OCI-M2 (cell line): Measurements from ENCODE around the gene AIP.
"Not testable (repeated sequence)": the region's sequence is repeated elsewhere in the genome, so short reads cannot be mapped to it uniquely, and the experiment has no call there.

ENCODE experiments used
- DNase-seq: peaks from one replicate; lab custom pipeline; 2025; ENCODE audit not compliant: unreplicated experiment; lab: John Stamatoyannopoulos, UW

The AIP gene

DNA sequence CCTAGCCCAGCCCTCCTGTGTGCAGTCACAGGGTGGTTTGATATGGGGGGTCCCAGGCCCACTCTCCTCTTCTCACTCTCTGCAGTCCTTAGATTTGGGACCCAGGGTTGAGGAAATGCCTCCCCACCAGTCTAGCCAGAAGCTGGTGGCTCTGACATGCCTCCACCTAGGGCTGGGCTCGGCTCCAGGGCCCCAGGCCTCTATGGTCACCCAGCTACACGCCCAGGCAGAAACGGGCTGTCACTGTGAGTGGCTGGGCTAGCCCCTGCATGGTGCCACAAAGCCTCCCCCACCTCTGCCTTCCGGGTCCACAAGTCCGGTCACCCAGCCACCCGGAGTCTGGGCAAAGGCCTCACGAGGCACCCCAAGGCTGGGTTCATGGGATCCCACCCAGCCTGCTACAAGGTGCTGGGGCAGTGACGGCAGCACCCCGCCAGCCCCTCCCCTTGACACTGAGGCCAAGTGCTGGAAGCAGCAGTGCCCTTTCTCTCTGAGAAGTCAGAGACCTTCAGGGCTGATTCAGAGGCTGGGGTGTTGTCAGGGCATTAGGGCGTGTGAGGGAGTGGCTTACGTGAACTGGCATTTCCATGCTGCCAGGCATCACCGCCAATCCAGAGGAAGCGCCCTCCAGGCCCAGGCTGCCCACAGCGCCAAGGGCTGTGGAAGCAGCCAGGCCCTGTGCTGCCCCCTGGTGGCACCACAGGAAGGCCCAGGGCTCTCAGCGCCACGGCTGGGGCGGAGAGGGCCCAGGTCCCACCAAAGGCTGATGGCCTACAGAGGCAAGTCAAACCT is 23.0 kb downstream of the AIP start:
- DNase-seq: peak; percentile 29

DNA sequence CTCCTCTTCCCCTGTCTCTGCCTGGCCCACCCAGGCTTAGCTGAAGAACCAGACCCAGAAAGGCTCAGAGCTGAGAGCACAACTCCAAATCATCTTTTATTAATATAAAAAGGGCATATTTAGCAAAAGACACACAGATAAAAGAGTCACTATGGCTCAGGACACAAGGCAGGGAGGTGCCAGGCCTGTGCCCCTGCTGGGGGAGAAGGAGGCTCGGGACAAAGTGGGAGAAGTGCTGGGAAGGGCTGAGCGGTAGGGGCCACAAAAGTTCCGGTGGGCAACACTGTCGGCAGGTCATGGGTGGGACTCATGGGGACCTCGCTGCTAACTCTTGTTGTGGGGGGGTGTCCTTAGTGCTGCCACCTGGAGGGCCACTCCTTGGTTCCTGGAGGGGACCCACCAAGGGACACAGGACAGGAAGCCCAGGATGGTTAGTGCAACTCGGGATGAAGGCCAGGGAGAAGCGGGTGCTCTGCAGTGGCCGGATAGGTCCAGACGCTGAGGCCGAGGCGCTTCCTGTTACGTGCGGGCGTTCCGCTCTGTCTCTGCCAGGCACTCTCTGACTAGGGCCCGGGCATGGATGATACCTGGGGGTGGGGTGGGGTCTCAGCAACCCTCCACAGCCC is 23.7 kb downstream of the AIP start:
- no peak for DNase-seq

DNA sequence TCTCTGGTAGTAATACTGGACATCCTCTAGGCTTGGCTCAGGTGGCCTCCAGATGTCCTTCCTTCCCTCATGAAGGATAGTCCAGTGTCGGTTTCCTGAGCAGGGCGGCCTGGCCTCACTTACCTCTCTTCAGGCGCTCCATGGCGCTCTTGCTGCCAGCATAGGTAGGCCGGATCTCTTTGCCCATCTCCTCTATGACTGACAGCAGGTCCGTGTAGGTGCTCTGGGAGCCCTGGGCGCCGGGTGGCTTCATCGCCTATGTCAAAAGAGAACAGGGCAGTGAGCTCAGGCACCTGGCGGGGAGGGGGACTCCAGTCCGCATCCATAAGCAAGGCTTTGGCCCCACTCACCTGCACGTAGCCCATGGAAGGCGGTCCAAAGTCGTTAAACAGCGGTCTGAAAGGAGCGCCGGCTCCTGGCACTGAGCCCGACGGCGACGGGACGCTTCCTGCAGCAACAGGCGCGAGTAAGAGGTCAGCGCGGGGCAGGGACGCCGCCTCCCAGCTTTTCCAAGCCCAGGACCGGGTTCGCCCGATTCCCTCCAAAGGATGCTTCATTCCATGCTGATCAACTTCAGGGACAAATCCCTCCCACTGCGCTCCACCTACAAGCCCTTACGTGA is 24.5 kb downstream of the AIP start:
- DNase-seq: no peak

- peak; percentile 88 for DNase-seq
Measured at GRCh38 chr11:67507864-67508485, 25.1 kb downstream of the AIP start, which contains the start of gene CDK2AP2. Gene CDK2AP2 (minus strand): TSS chr11:67508162. CDS start chr11:67508082, 80 bp downstream.

DNA sequence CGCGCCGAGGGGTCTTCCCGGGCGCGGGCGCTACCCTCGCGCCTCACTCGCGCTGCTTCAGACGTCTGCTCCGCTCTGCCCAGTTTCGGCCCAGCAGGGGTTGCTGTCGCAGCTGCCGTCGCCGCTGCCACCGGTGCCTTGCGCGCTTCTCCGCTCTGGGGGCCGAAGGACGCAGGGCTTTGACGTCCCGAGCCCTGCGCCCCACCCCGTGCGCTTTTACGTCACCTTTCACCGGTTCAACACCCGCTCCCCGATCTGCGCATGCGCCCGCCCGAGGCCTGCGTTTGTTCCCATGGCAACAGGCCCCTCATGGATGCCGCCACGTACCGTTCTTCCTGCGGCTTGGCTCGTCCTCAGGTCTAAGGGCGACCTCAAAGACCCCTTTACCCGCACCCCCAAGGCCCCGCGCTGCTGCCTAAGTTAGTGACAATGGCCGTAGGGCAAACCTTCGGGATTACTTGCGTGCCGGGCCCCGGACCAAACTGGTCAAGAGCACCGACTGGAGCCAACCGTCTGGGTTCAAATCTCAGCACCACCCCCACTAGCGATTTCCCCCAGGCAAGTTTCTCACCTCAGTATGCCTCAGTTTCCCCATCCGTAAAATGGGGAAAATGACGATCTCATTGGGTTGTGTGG is 25.8 kb downstream of the AIP start:
- peak; percentile 47 for DNase-seq

DNA sequence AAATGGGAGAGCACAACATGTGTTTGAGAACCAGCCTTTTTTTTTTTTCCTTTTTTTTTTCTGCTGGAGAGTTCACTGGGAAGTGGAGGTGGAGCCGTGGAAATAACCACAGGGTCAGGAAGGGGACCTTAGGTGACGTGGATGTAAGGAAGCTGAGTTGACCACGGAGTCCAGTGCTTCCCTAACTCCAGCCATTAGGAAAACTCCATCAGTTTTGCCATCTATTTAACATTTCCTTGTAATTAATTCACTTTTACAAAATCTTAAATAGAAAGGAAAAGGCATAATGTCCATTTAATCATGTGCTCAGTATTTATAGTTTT is 27.2 kb downstream of the AIP start:
- DNase-seq: no peak

- DNase-seq: not testable (repeated sequence)
Measured at GRCh38 chr11:67511558-67511957, 28.7 kb downstream of the AIP start.

- no peak for DNase-seq
Measured at GRCh38 chr11:67514116-67514515, 31.3 kb downstream of the AIP start.

DNA sequence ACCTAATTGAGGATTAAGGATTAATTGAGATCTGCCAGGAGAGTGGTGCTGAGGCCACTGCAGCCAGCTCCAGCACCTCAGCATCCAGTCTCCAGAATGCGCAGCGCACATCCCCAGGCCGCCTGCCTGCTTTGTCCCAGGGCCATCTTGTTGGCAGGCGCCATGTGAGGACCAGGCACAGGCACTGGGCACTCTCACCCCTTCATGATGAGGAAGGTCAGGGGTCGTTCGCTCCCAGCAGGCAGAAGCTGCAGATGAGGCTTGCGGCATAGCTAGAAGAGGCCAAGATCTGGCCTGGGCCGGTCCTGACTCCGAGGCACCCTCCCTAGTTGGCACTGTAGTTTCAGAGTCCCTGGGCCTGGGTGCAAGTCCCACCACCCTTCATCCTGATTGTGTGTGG is 34.0 kb downstream of the AIP start:
- DNase-seq: no peak

DNA sequence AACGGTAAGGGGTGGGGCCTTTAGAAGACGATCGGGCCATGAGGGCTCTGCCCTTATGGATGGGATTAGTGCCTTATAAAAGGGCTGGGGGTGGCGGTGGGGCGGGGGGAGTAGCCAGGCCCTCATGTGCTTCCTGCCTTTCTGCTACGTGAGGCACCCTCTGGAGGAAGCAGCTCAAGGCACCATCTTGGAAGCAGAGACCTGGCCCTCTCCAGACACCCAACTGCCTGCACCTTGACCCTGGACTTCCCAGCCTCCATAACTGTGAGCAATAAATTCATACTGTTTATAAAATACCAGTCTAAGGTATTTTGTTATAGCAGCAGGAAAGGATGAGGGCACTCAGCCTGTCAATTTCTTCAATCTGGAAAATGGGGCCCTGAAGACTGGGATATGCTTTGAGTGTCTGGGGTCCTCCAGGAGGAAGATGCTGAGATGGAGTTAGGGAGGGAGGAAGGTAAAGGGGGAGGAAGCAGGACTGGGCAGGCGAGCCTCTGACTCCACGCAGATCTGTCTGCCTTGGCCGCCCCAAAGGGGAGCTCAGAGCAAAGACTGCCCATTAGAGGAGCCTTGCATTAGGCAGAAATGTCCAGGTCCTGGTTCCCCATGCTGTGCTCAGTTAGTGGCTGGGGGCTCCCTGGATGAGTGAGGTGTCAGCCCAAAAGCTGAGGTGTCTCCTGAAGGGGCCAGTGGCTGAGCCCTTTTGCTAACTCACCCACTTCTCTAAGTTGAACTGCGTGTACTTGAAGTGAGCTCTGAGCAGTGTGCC is 35.1 kb downstream of the AIP start:
- DNase-seq: no peak

GRCh38 chr11:67519726-67520125 is 36.9 kb downstream of the AIP start:
- no peak for DNase-seq

- DNase-seq: no peak
Measured at GRCh38 chr11:67520856-67521824, 38.3 kb downstream of the AIP start.

GRCh38 chr11:67521924-67522323 is 39.1 kb downstream of the AIP start:
- no peak for DNase-seq

DNA sequence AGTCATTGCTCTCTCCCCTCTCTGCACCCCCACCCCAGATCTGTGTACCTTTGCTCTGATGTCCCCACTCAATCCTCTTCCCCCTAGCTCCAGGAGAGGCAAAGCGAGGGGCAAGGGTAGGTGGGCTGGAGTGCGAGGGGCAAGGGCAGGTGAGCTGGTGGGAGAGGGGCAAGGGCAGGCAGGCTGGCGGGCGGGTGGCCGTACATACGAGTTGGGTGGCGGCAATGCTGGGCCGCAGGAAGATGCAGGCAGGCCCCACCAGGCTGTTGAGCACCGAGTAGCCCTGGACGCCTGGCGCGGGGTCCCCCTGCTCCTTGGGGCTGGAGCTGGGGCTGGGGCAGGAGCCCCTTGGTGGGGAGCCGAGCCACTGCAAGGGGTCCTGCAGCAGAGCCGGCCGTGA is 39.5 kb downstream of the AIP start:
- no peak for DNase-seq

- DNase-seq: no peak
Measured at GRCh38 chr11:67522844-67523555, 40.2 kb downstream of the AIP start, which contains the start of gene CABP2. Gene CABP2 (minus strand): TSS chr11:67523446. CDS start chr11:67523326, 120 bp downstream.

- no peak for DNase-seq
Measured at GRCh38 chr11:67523556-67524479, 41.0 kb downstream of the AIP start.

DNA sequence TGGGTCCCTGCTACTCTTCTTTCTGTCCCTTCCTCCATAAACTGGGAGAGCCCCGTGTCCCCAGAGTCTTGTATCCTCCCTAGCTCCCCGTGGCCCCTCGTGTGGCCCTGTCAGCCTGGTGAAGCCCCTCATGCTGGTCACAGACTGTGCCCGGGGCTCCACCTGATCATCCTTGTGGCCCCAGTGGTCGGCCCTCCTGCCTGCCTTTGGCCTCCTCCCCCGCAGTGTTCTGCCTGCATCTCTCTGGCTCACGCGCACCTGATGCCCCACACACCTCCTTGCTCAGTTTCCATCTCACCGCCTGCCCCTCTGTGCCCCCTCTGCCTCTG is 41.6 kb downstream of the AIP start:
- DNase-seq: no peak
